ENCODE results near the gene FLT1.

Gene FLT1

DNA sequence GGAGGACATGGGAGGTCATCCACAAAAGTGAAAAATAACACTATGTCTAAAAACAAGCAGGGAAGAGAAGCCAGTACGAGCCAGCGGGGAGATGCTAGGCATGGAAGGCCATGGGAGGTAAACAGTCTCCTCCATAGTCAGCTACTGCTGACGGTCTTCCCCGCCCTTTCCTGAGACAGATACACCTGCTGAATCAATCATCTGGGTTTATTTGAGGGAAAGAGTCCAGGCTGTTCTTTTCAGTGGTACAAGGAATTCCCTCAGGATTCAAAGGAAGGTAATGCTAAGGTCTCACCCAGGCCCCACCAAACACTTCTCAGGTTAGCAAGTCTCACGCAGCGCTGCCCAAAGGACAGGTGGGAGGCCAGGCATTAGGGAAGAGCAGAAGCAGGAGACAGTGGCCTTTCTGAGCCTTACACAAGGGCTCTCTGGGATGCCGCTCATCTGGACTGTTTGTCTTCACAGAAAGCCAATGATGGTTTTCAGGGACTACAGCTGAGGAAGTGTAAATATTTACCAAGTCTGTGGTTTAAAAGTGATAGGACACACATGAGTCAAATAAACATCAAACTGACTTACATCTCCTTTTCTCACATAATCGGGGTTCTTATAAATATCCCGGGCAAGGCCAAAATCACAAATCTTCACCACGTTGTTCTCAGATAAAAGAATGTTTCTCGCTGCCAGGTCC, 173.9 kb downstream of the FLT1 start:
- H3K27me3 ChIP-seq (ENCODE audit: control insufficient read depth, insufficient read depth, low read length), result no peaks in the 10 kb centered on the region
- H3K9ac ChIP-seq (ENCODE audit: low read length), result no peak overlapping the region
- no peaks in the 10 kb centered on the region for H3K36me3 ChIP-seq (ENCODE audit: control insufficient read depth, insufficient read depth, low read length)
- H3K4me1 ChIP-seq (ENCODE audit: control insufficient read depth, insufficient read depth, low read length), result no peaks in the 10 kb centered on the region
- no peak overlapping the region for H3K4me3 ChIP-seq (ENCODE audit: low read length)
- H3K9me3 ChIP-seq (ENCODE audit: control insufficient read depth, low read length), result no peaks in the 10 kb centered on the region

- no peaks in the 10 kb centered on the region for H3K27me3 ChIP-seq (ENCODE audit: control insufficient read depth, insufficient read depth, low read length)
- no peaks in the 10 kb centered on the region for H3K36me3 ChIP-seq (ENCODE audit: control insufficient read depth, insufficient read depth, low read length)
- no peak overlapping the region for H3K4me3 ChIP-seq (ENCODE audit: low read length)
- no peaks in the 10 kb centered on the region for H3K9me3 ChIP-seq (ENCODE audit: control insufficient read depth, low read length)
- no peak overlapping the region for H3K9ac ChIP-seq (ENCODE audit: low read length)
- no peaks in the 10 kb centered on the region for H3K4me1 ChIP-seq (ENCODE audit: control insufficient read depth, insufficient read depth, low read length)
These were observed 174.7 kb downstream of the FLT1 start for GRCh38 chr13:28320209-28320608.

DNA sequence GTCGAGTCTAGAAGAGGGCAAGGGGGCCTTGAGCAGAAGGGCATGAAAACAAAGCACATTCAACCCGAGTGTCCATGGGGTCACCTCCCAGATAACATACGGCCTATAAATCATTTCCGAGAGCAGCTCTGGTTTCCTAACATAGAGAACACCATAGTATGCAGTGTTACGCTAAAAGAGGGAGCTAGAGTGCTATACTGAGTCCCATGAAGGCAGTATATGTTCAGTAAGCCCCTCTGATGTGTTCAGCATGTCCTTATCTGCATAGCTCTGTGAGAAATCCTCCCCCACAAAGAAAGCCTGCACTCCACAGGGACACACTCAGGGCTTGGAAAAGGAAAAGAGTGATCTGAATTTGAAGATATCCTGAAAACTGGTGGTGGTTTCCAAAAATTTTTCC, 175.4 kb downstream of the FLT1 start:
- H3K27me3 ChIP-seq (ENCODE audit: control insufficient read depth, insufficient read depth, low read length), result no peaks in the 10 kb centered on the region
- no peaks in the 10 kb centered on the region for H3K4me1 ChIP-seq (ENCODE audit: control insufficient read depth, insufficient read depth, low read length)
- H3K9ac ChIP-seq (ENCODE audit: low read length), result no peak overlapping the region
- H3K9me3 ChIP-seq (ENCODE audit: control insufficient read depth, low read length), result no peaks in the 10 kb centered on the region
- no peak overlapping the region for H3K4me3 ChIP-seq (ENCODE audit: low read length)
- H3K36me3 ChIP-seq (ENCODE audit: control insufficient read depth, insufficient read depth, low read length), result no peaks in the 10 kb centered on the region

DNA sequence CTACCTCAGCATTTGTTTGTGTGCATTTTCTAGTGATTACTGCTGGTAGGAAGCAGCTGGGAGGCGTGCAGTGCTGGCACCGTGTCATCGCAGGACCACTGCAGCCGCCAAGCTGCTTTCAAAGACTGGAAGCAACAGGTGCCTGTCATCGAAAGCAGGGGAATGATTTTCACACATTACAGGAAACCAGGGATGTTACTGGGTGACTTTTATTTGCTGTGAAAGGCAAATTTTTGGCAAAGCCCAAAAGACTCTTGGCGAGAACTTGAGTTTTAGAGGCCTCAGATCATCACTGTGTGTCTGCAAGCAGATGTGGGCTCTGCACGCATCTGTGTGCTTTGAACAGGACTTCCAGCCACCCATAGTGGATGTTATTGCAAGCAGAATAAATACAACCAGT, 176.4 kb downstream of the FLT1 start:
- Histone ChIP-seq H3K4me3 (ENCODE audit: low read length) (no peak overlapping the region), H3K9ac (ENCODE audit: low read length) (no peak overlapping the region), H3K4me1 (ENCODE audit: control insufficient read depth, insufficient read depth, low read length) (no peaks in the 10 kb centered on the region), H3K36me3 (ENCODE audit: control insufficient read depth, insufficient read depth, low read length) (no peaks in the 10 kb centered on the region), H3K9me3 (ENCODE audit: control insufficient read depth, low read length) (no peaks in the 10 kb centered on the region), H3K27me3 (ENCODE audit: control insufficient read depth, insufficient read depth, low read length) (no peaks in the 10 kb centered on the region)

GRCh38 chr13:28316836-28317235, 178.1 kb downstream of the FLT1 start:
- Histone ChIP-seq H3K36me3 (ENCODE audit: control insufficient read depth, insufficient read depth, low read length) (no peaks in the 10 kb centered on the region), H3K9ac (ENCODE audit: low read length) (no peak overlapping the region), H3K9me3 (ENCODE audit: control insufficient read depth, low read length) (no peaks in the 10 kb centered on the region), H3K4me1 (ENCODE audit: control insufficient read depth, insufficient read depth, low read length) (peaks cover 3% of the 10 kb centered on the region), H3K4me3 (ENCODE audit: low read length) (no peak overlapping the region), H3K27me3 (ENCODE audit: control insufficient read depth, insufficient read depth, low read length) (no peaks in the 10 kb centered on the region)

DNA sequence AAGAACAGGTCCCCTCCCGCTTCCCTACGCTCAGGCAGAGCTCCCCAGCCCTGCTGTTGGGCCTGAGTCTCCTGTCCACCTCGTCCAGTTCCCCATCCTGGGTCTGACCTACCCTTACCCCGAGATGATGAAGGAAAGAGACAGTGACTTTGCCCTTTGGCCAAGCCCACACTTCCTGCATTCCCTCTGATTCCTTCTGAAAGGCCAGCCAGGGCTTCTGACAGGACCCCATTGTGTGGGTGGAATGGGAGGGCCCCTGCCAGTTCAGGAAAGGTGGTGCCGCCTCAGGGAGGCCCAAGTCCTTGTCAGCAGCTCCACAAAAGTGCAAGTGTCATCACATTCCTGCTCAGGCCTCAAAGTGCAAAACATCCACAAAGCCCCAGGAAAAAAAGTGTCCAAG, 178.8 kb downstream of the FLT1 start:
- Histone ChIP-seq H3K9me3 (ENCODE audit: control insufficient read depth, low read length) (no peaks in the 10 kb centered on the region), H3K4me1 (ENCODE audit: control insufficient read depth, insufficient read depth, low read length) (peaks cover 8% of the 10 kb centered on the region), H3K27me3 (ENCODE audit: control insufficient read depth, insufficient read depth, low read length) (no peaks in the 10 kb centered on the region), H3K4me3 (ENCODE audit: low read length) (no peak overlapping the region), H3K9ac (ENCODE audit: low read length) (no peak overlapping the region), H3K36me3 (ENCODE audit: control insufficient read depth, insufficient read depth, low read length) (no peaks in the 10 kb centered on the region)

- Histone ChIP-seq H3K36me3 (ENCODE audit: control insufficient read depth, insufficient read depth, low read length) (no peaks in the 10 kb centered on the region), H3K4me3 (ENCODE audit: low read length) (no peak overlapping the region), H3K4me1 (ENCODE audit: control insufficient read depth, insufficient read depth, low read length) (peaks cover 8% of the 10 kb centered on the region), H3K9me3 (ENCODE audit: control insufficient read depth, low read length) (no peaks in the 10 kb centered on the region), H3K9ac (ENCODE audit: low read length) (no peak overlapping the region), H3K27me3 (ENCODE audit: control insufficient read depth, insufficient read depth, low read length) (no peaks in the 10 kb centered on the region)
These were observed 180.0 kb downstream of the FLT1 start for GRCh38 chr13:28314879-28315278.

- no peaks in the 10 kb centered on the region for H3K9me3 ChIP-seq (ENCODE audit: control insufficient read depth, low read length)
- no peaks in the 10 kb centered on the region for H3K27me3 ChIP-seq (ENCODE audit: control insufficient read depth, insufficient read depth, low read length)
- no peaks in the 10 kb centered on the region for H3K36me3 ChIP-seq (ENCODE audit: control insufficient read depth, insufficient read depth, low read length)
- H3K9ac ChIP-seq (ENCODE audit: low read length), result no peak overlapping the region
- peaks cover 8% of the 10 kb centered on the region for H3K4me1 ChIP-seq (ENCODE audit: control insufficient read depth, insufficient read depth, low read length)
- no peak overlapping the region for H3K4me3 ChIP-seq (ENCODE audit: low read length)
These were observed 181.3 kb downstream of the FLT1 start for GRCh38 chr13:28313579-28313978.

DNA sequence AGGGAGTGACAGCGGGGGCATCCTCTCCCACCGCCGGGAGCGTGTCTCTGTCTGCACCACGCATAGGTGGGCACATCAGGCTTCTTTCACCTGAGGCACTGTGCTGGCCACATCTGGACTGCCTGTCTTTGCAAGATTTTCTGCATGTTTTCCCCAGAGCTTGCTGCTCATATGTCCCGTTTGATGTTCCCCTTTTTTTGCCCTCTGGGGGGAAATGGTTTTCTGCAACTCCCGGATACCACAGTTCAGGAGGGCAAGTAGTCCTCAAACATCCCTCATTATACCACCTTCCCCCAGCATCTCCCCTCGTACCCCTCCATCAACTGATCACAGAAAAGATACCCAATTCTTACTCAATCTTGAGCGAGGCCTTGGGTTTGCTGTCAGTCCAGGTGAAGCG, 188.6 kb downstream of the FLT1 start:
- Histone ChIP-seq H3K36me3 (ENCODE audit: control insufficient read depth, insufficient read depth, low read length) (no peaks in the 10 kb centered on the region), H3K9me3 (ENCODE audit: control insufficient read depth, low read length) (no peaks in the 10 kb centered on the region)

GRCh38 chr13:28301839-28302238, 193.1 kb downstream of the FLT1 start:
- Histone ChIP-seq H3K4me1 (ENCODE audit: control insufficient read depth, insufficient read depth, low read length) (no peaks in the 10 kb centered on the region), H3K4me3 (ENCODE audit: low read length) (no peak overlapping the region), H3K9me3 (ENCODE audit: control insufficient read depth, low read length) (no peaks in the 10 kb centered on the region), H3K9ac (ENCODE audit: low read length) (no peak overlapping the region), H3K36me3 (ENCODE audit: control insufficient read depth, insufficient read depth, low read length) (no peaks in the 10 kb centered on the region), H3K27me3 (ENCODE audit: control insufficient read depth, insufficient read depth, low read length) (no peaks in the 10 kb centered on the region)

More for the DNA sequence above, 188.6 kb downstream of the FLT1 start:
- Histone ChIP-seq H3K4me3 (ENCODE audit: low read length) (no peak overlapping the region), H3K9ac (ENCODE audit: low read length) (no peak overlapping the region), H3K27me3 (ENCODE audit: control insufficient read depth, insufficient read depth, low read length) (no peaks in the 10 kb centered on the region), H3K4me1 (ENCODE audit: control insufficient read depth, insufficient read depth, low read length) (no peaks in the 10 kb centered on the region)

GRCh38 chr13:28299916-28300315, 195.0 kb downstream of the FLT1 start:
- no peaks in the 10 kb centered on the region for H3K9me3 ChIP-seq (ENCODE audit: control insufficient read depth, low read length)
- no peak overlapping the region for H3K4me3 ChIP-seq (ENCODE audit: low read length)
- H3K4me1 ChIP-seq (ENCODE audit: control insufficient read depth, insufficient read depth, low read length), result no peaks in the 10 kb centered on the region
- no peak overlapping the region for H3K9ac ChIP-seq (ENCODE audit: low read length)
- no peaks in the 10 kb centered on the region for H3K36me3 ChIP-seq (ENCODE audit: control insufficient read depth, insufficient read depth, low read length)
- H3K27me3 ChIP-seq (ENCODE audit: control insufficient read depth, insufficient read depth, low read length), result no peaks in the 10 kb centered on the region

DNA sequence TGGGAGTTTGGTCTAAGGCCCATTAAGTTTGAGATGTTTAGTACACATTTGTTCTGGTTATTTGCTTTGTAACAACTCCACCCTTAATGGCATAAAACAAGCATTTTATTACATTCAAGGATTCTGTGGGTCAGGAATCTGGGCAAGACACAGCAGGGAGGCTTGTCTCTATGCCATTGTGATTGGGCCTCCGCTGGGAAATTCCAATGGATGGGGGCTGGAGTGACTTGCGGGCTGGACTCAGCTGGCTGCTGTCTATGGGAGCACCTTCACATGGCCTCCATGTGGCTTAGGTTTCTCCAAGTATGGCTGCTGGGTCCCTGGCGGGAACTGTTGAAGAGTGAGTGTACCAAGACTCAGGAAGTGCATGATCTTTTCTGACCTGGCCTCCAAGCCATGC, 197.6 kb downstream of the FLT1 start:
- H3K4me1 ChIP-seq (ENCODE audit: control insufficient read depth, insufficient read depth, low read length), result no peaks in the 10 kb centered on the region
- H3K36me3 ChIP-seq (ENCODE audit: control insufficient read depth, insufficient read depth, low read length), result no peaks in the 10 kb centered on the region
- H3K9me3 ChIP-seq (ENCODE audit: control insufficient read depth, low read length), result no peaks in the 10 kb centered on the region

DNA sequence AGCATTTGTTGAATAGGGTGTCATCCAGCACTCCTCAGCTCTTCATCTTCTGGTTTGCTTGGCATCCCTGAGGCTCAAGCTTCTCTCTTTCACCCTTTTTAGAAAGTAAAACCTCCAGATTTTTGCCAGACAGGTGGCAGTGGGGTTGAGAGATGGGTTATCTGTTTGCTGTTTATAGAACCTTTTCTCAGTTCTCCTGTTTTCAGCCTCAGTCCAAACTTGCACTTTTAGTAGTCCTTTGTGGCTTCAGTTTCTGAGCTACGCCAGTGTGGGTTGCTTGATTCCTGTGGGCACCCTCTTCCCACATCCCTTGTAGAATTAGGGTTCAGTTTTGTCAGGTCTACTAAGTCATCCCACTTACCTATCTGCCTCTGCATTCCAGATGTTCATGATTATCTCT, 208.7 kb downstream of the FLT1 start:
- no peak overlapping the region for H3K4me3 ChIP-seq (ENCODE audit: low read length)
- H3K9me3 ChIP-seq (ENCODE audit: control insufficient read depth, low read length), result no peaks in the 10 kb centered on the region
- H3K4me1 ChIP-seq (ENCODE audit: control insufficient read depth, insufficient read depth, low read length), result no peaks in the 10 kb centered on the region
- H3K36me3 ChIP-seq (ENCODE audit: control insufficient read depth, insufficient read depth, low read length), result no peaks in the 10 kb centered on the region
- H3K27me3 ChIP-seq (ENCODE audit: control insufficient read depth, insufficient read depth, low read length), result no peaks in the 10 kb centered on the region
- no peak overlapping the region for H3K9ac ChIP-seq (ENCODE audit: low read length)

More for the DNA sequence above, 197.6 kb downstream of the FLT1 start:
- Histone ChIP-seq H3K9ac (ENCODE audit: low read length) (no peak overlapping the region), H3K27me3 (ENCODE audit: control insufficient read depth, insufficient read depth, low read length) (no peaks in the 10 kb centered on the region), H3K4me3 (ENCODE audit: low read length) (no peak overlapping the region)

Measured in mucosa of stomach (tissue), 1 donor.